AG04450 (cell line): Measurements from ENCODE around the gene TNXB. TPM values are rescaled to one million over a fixed set of nuclear protein-coding genes. Genes with fewer than 3 reads are reported as not detected.
"Not testable (repeated sequence)": the region's sequence is repeated elsewhere in the genome, so short reads cannot be mapped to it uniquely, and the experiment has no call there.

Source experiments
- CTCF ChIA-PET: fragments of 300-600, 350-600 bp; formaldehyde crosslinking; extraction: SDS; loops from one replicate; lab custom pipeline; 2022; ENCODE audit warnings: antibody characterized with exemption, inconsistent platforms; lab: Charles Lee
- POLR2A ChIA-PET: fragments of 350-600 bp; formaldehyde crosslinking; extraction: SDS; loops from one replicate; lab custom pipeline; 2021; ENCODE audit warnings: antibody characterized with exemption, inconsistent platforms; lab: Yijun Ruan, JAX
- DNase-seq: peaks from one replicate; pipeline ENCODE4 v3.0.0-alpha.2; 2011; ENCODE audit warnings: low read depth, low spot score
- H3K27ac ChIP-seq: one replicate; pipeline ENCODE4 v1.5.1; 2012; ENCODE audit warnings: low read depth, low read length, control low read depth
- H3K27me3 ChIP-seq: one replicate; pipeline ENCODE4 v1.6.0; 2012; ENCODE audit warnings: low read length; ENCODE audit not compliant: control insufficient read depth, insufficient read depth
- H3K4me3 ChIP-seq: 2 replicates; pipeline ENCODE4 v1.5.1; 2011; ENCODE audit warnings: mild to moderate bottlenecking, low read depth, low read length, control low read depth
- H3K9me3 ChIP-seq: 2 replicates; pipeline ENCODE4 v1.5.1; 2012; ENCODE audit warnings: low read length; ENCODE audit not compliant: control insufficient read depth, insufficient read depth
- CTCF ChIP-seq: IDR thresholded peaks from 2 replicates; pipeline ENCODE4 v1.5.1; 2011; ENCODE audit warnings: low read depth, low read length, control low read depth, inconsistent platforms
- polyA plus RNA-seq: library from polyadenylated mRNA; depleted of rRNA; stranded (reverse); fragments of >200 nt; gene quantifications from 2 replicates; pipeline ENCODE4 v1.2.3, GENCODE V29; 2011

The TNXB gene
- polyA plus RNA-seq, 1 experiment: 0.35 TPM

GRCh38 chr6:32146687-32147086 lies 37.5 kb upstream of the TNXB start:
- ChIA-PET CTCF (interaction anchor here (1.1 kb wide), 2 partner anchors 28 to 49 kb away, joined by 3 read pairs; no protein-coding TSS in a partner anchor), POLR2A (interaction anchor here (1.4 kb wide), 1 partner anchor 11 kb away, joined by 5 read pairs; no protein-coding TSS in a partner anchor)
- peaks cover 46% of the 10 kb centered on the region for H3K27me3 ChIP-seq
- no peak for TF ChIP-seq CTCF
- H3K4me3 ChIP-seq: no peak overlapping the region
- DNase-seq: no peak
- H3K9me3 ChIP-seq: peaks cover 13% of the 10 kb centered on the region
- H3K27ac ChIP-seq: no peak overlapping the region

GRCh38 chr6:32146287-32146686 lies 37.1 kb upstream of the TNXB start:
- H3K27me3 ChIP-seq: peaks cover 46% of the 10 kb centered on the region
- POLR2A ChIA-PET: interaction anchor here (1.4 kb wide), 1 partner anchor 10 kb away, joined by 5 read pairs; no protein-coding TSS in a partner anchor
- peaks cover 13% of the 10 kb centered on the region for H3K9me3 ChIP-seq
- TF ChIP-seq CTCF: no peak
- H3K4me3 ChIP-seq: no peak overlapping the region
- CTCF ChIA-PET: interaction anchor here (1.1 kb wide), 2 partner anchors 27 to 49 kb away, joined by 3 read pairs; no protein-coding TSS in a partner anchor
- no peak for DNase-seq
- no peak overlapping the region for H3K27ac ChIP-seq

GRCh38 chr6:32144238-32144637 lies 35.1 kb upstream of the TNXB start:
- H3K9me3 ChIP-seq, H3K4me3 ChIP-seq, POLR2A ChIA-PET, H3K27ac ChIP-seq, DNase-seq: not testable (repeated sequence)
- peaks cover 47% of the 10 kb centered on the region for H3K27me3 ChIP-seq
- CTCF ChIA-PET: interaction anchor here (0.6 kb wide), 1 partner anchor 13 kb away, joined by 9 read pairs; no protein-coding TSS in a partner anchor

- H3K27me3 ChIP-seq: peaks cover 14% of the 10 kb centered on the region
- no peaks in the 10 kb centered on the region for H3K9me3 ChIP-seq
- no peak overlapping the region for H3K27ac ChIP-seq
- H3K4me3 ChIP-seq: no peak overlapping the region
- DNase-seq: no peak
- CTCF ChIA-PET: interaction anchor here (0.5 to 1.0 kb wide), 2 partner anchors 22 to 326 kb away, joined by 3 read pairs; no protein-coding TSS in a partner anchor
- POLR2A ChIA-PET: interaction anchor here (0.8 kb wide), 1 partner anchor 8 kb away, joined by 3 read pairs; no protein-coding TSS in a partner anchor
- no peak for TF ChIP-seq CTCF
Observed at GRCh38 chr6:32140420-32141046, 31.4 kb upstream of the TNXB start.

GRCh38 chr6:32139590-32139989 lies 30.5 kb upstream of the TNXB start:
- POLR2A ChIA-PET: no interaction called here
- TF ChIP-seq CTCF: no peak

More at GRCh38 chr6:32139590-32139989, 30.5 kb upstream of the TNXB start:
- Histone ChIP-seq H3K27ac (no peak overlapping the region), H3K9me3 (no peaks in the 10 kb centered on the region), H3K4me3 (no peak overlapping the region), H3K27me3 (peaks cover 11% of the 10 kb centered on the region)
- DNase-seq: no peak
- CTCF ChIA-PET: interaction anchor here (0.7 to 1.3 kb wide), 2 partner anchors 56 to 643 kb away, joined by 3 to 9 read pairs; no protein-coding TSS in a partner anchor
